ENCODE results near the gene NUP98. TPM values are rescaled to one million over a fixed set of nuclear protein-coding genes. Genes with fewer than 3 reads are reported as not detected.

The NUP98 gene
- total RNA-seq, 1 experiment from 2014 or later = 128 TPM

- H3K4me3 ChIP-seq (ENCODE audit: low read length) = no peak overlapping the region
- no peak overlapping the region for H3K27ac ChIP-seq (ENCODE audit: low read length)
- H3K4me2 ChIP-seq (ENCODE audit: low read length) = no peak overlapping the region
- CTCF ChIA-PET = no interaction called here
- H3K9me3 ChIP-seq (ENCODE audit: low read length) = no peaks in the 10 kb centered on the region
- no peaks in the 10 kb centered on the region for H3K36me3 ChIP-seq (ENCODE audit: low read depth, low read length)
- H3K27me3 ChIP-seq (ENCODE audit: low read length) = no peaks in the 10 kb centered on the region
- POLR2A ChIA-PET (ENCODE audit: unreplicated experiment) = no interaction called here
- no peak for ATAC-seq
- no peaks in the 10 kb centered on the region for H3F3A ChIP-seq (ENCODE audit: low read length, unreplicated experiment)
- TF ChIP-seq EZH2 (IDR thresholded peaks at IDR 0.05; ENCODE audit: low read length, unreplicated experiment) (no peak), EZH2phosphoT487 (IDR thresholded peaks at IDR 0.05; ENCODE audit: borderline replicate concordance, low read length) (no peak), CTCF (conservative IDR thresholded peaks at IDR 0.05; ENCODE audit: low read depth, low read length) (no peak)
- DNase-seq = no peak
- no peak overlapping the region for H2AFZ ChIP-seq (ENCODE audit: low read length)
- H3K9me2 ChIP-seq (replicated peaks; ENCODE audit: low read length) = no peaks in the 10 kb centered on the region
- intact Hi-C loops (cut with micrococcal nuclease) = no loop called here
- no peak overlapping the region for H3K9ac ChIP-seq (ENCODE audit: low read length)
- no TSS peak for BruUV-seq (replicated peaks)
- H3K79me2 ChIP-seq (ENCODE audit: low read length) = no peaks in the 10 kb centered on the region
- no peaks in the 10 kb centered on the region for H4K20me1 ChIP-seq (ENCODE audit: low read length)
- H3K4me1 ChIP-seq (ENCODE audit: insufficient read depth, low read length) = peaks cover 10% of the 10 kb centered on the region
Observed at GRCh38 chr11:3639841-3640240, 157.5 kb downstream of the NUP98 start.

- BruUV-seq (replicated peaks) = no TSS peak
- no peak overlapping the region for H3K4me2 ChIP-seq (ENCODE audit: low read length)
- no peak overlapping the region for H3K27ac ChIP-seq (ENCODE audit: low read length)
- POLR2A ChIA-PET (ENCODE audit: unreplicated experiment) = interaction anchor here (0.7 kb wide), 1 partner anchor 13 kb away, joined by 3 read pairs; no protein-coding TSS in a partner anchor
- intact Hi-C loops (cut with micrococcal nuclease) = no loop called here
- H3K4me1 ChIP-seq (ENCODE audit: insufficient read depth, low read length) = peaks cover 7% of the 10 kb centered on the region; the same call in 1 of the 2 replicates
- TF ChIP-seq EZH2 (IDR thresholded peaks at IDR 0.05; ENCODE audit: low read length, unreplicated experiment) (no peak), CTCF (conservative IDR thresholded peaks at IDR 0.05; ENCODE audit: low read depth, low read length) (no peak), EZH2phosphoT487 (IDR thresholded peaks at IDR 0.05; ENCODE audit: borderline replicate concordance, low read length) (no peak)
- H3K36me3 ChIP-seq (ENCODE audit: low read depth, low read length) = no peaks in the 10 kb centered on the region
- H3K79me2 ChIP-seq (ENCODE audit: low read length) = no peaks in the 10 kb centered on the region
- CTCF ChIA-PET = no interaction called here
- no peaks in the 10 kb centered on the region for H3K27me3 ChIP-seq (ENCODE audit: low read length)
- no peaks in the 10 kb centered on the region for H3K9me3 ChIP-seq (ENCODE audit: low read length)
- H2AFZ ChIP-seq (ENCODE audit: low read length) = no peak overlapping the region
- no peak overlapping the region for H3K9ac ChIP-seq (ENCODE audit: low read length)
- H3F3A ChIP-seq (ENCODE audit: low read length, unreplicated experiment) = no peaks in the 10 kb centered on the region
- H4K20me1 ChIP-seq (ENCODE audit: low read length) = no peaks in the 10 kb centered on the region
- DNase-seq (no peak), ATAC-seq (no peak)
- no peak overlapping the region for H3K4me3 ChIP-seq (ENCODE audit: low read length)
- H3K9me2 ChIP-seq (replicated peaks; ENCODE audit: low read length) = no peaks in the 10 kb centered on the region
Observed at GRCh38 chr11:3638513-3638912, 158.8 kb downstream of the NUP98 start.

GRCh38 chr11:3637201-3637600 lies 160.2 kb downstream of the NUP98 start:
- no peak for ATAC-seq
- no peaks in the 10 kb centered on the region for H3F3A ChIP-seq (ENCODE audit: low read length, unreplicated experiment)
- no peak overlapping the region for H3K4me3 ChIP-seq (ENCODE audit: low read length)
- H3K79me2 ChIP-seq (ENCODE audit: low read length) = no peaks in the 10 kb centered on the region
- POLR2A ChIA-PET (ENCODE audit: unreplicated experiment) = no interaction called here
- no peak overlapping the region for H3K9ac ChIP-seq (ENCODE audit: low read length)
- H3K9me2 ChIP-seq (replicated peaks; ENCODE audit: low read length) = no peaks in the 10 kb centered on the region
- no peaks in the 10 kb centered on the region for H3K36me3 ChIP-seq (ENCODE audit: low read depth, low read length)
- H2AFZ ChIP-seq (ENCODE audit: low read length) = no peak overlapping the region
- no peaks in the 10 kb centered on the region for H3K9me3 ChIP-seq (ENCODE audit: low read length)
- intact Hi-C loops (cut with micrococcal nuclease) = no loop called here
- no peak overlapping the region for H3K4me2 ChIP-seq (ENCODE audit: low read length)
- H3K4me1 ChIP-seq (ENCODE audit: insufficient read depth, low read length) = peaks cover under 1% of the 10 kb centered on the region; the same call in 1 of the 2 replicates
- DNase-seq = no peak
- no TSS peak for BruUV-seq (replicated peaks)
- no peak overlapping the region for H3K27ac ChIP-seq (ENCODE audit: low read length)
- H3K27me3 ChIP-seq (ENCODE audit: low read length) = no peaks in the 10 kb centered on the region
- TF ChIP-seq EZH2phosphoT487 (IDR thresholded peaks at IDR 0.05; ENCODE audit: borderline replicate concordance, low read length) = no peak
- no peak for TF ChIP-seq CTCF (conservative IDR thresholded peaks at IDR 0.05; ENCODE audit: low read depth, low read length)
- TF ChIP-seq EZH2 (IDR thresholded peaks at IDR 0.05; ENCODE audit: low read length, unreplicated experiment) = no peak
- no peaks in the 10 kb centered on the region for H4K20me1 ChIP-seq (ENCODE audit: low read length)
- CTCF ChIA-PET = no interaction called here
